Body of pancreas (tissue), 4 donors: ENCODE data around the gene MPV17L2. TPM values are rescaled to one million over a fixed set of nuclear protein-coding genes. Genes with fewer than 3 reads are reported as not detected.
A peak's percentile ranks its signal among the peaks of the same experiment; 100 is the strongest.
"Not testable (repeated sequence)": the region's sequence is repeated elsewhere in the genome, so short reads cannot be mapped to it uniquely, and the experiment has no call there.

ENCODE experiments used
- ATAC-seq: fragments of 150-250 bp; one replicate; pipeline ENCODE4 v1.9.1; 2016
- DNase-seq, 4 donors: peaks; one replicate each; pipeline ENCODE4 v3.0.0-alpha.2; 2019
- H3K27ac ChIP-seq, 4 donors: fragments of 200-600 bp; sonication (generic); 1 replicate in 3 of 4; 2 replicates in 1 of 4; pipeline versions ENCODE4 v1.5.1 to v1.6.1; 2016 to 2019; ENCODE audit warnings: mild to moderate bottlenecking in 1 of 4, mixed read lengths in 1 of 4, moderate library complexity in 1 of 4
- H3K27me3 ChIP-seq, 2 donors: fragments of 200-600 bp; sonication (generic); one replicate each; pipeline ENCODE4 v1.6.0; 2016; ENCODE audit warnings: mild to moderate bottlenecking in 1 of 2
- H3K36me3 ChIP-seq, 2 donors: fragments of 200-600 bp; sonication (generic); replicated peaks in 1 of 2; 2 replicates each; pipeline ENCODE4 v1.5.1; 2016; ENCODE audit warnings: low read depth in 2 of 2; ENCODE audit not compliant: insufficient read depth in 1 of 2
- H3K4me1 ChIP-seq: fragments of 200-600 bp; sonication (generic); one replicate; pipeline ENCODE4 v1.6.0; 2016
- H3K4me3 ChIP-seq, 2 donors: fragments of 200-600 bp; sonication (generic); 1 replicate in 1 of 2; 2 replicates in 1 of 2; pipeline ENCODE4 v1.5.1; 2016 to 2019
- H3K9me3 ChIP-seq, 3 donors: fragments of 200-600 bp; sonication (generic); 1 replicate in 2 of 3; 2 replicates in 1 of 3; pipeline ENCODE4 v1.5.1; 2016
- POLR2A ChIP-seq, 3 donors: fragments of 450-650 bp; IDR thresholded peaks; one replicate each; pipeline ENCODE4 v1.6.1; 2016; ENCODE audit warnings: antibody characterized with exemption in 3 of 3, mild to moderate bottlenecking in 2 of 3
- WGBS, 2 donors: methylation state at CpG; one replicate each; pipeline ENCODE4 v1.1.5; 2017; 5-methylcytosine and 5-hydroxymethylcytosine counted together
- intact Hi-C: fragments of 100-400 bp; cut with DNase I; formaldehyde crosslinking; loops from one replicate; pipeline ENCODE4 v1.15.1; 2023
- total RNA-seq, 2 donors: library from RNA; depleted of rRNA; stranded (reverse); fragments of >200 nt; gene quantifications; one replicate each; pipeline ENCODE4 v1.1.0, GENCODE V29; 2016
- TF ChIP-seq, protein P1 (sequence below), 7 experiments: fragments of 450-650 bp in 4 of 7; fragments of 200-600 bp in 3 of 7; sonication (generic) in 3 of 7; IDR thresholded peaks; one replicate each; pipeline ENCODE4 v1.5.1; 2016 to 2019; ENCODE audit warnings: antibody characterized with exemption in 7 of 7

MPV17L2 gene
- total RNA-seq, 2 donors from 2014 or later = 3.4 to 5.6 TPM

GRCh38 chr19:18208098-18208951 is 15.3 kb downstream of the MPV17L2 start:
- ATAC-seq (no peak), DNase-seq (peak; percentile 20 to 46 (median 38))
- no peak overlapping the region for H3K4me3 ChIP-seq
- intact Hi-C loops = no loop called here
- WGBS, 2 donors = 14 to 18% methylated on average over 10 to 24 of the region's 32 CpGs
- H3K27me3 ChIP-seq = no peaks in the 10 kb centered on the region
- H3K27ac ChIP-seq = no peak overlapping the region
- no peaks in the 10 kb centered on the region for H3K36me3 ChIP-seq
- H3K9me3 ChIP-seq = no peaks in the 10 kb centered on the region
- TF ChIP-seq, protein P1, sequence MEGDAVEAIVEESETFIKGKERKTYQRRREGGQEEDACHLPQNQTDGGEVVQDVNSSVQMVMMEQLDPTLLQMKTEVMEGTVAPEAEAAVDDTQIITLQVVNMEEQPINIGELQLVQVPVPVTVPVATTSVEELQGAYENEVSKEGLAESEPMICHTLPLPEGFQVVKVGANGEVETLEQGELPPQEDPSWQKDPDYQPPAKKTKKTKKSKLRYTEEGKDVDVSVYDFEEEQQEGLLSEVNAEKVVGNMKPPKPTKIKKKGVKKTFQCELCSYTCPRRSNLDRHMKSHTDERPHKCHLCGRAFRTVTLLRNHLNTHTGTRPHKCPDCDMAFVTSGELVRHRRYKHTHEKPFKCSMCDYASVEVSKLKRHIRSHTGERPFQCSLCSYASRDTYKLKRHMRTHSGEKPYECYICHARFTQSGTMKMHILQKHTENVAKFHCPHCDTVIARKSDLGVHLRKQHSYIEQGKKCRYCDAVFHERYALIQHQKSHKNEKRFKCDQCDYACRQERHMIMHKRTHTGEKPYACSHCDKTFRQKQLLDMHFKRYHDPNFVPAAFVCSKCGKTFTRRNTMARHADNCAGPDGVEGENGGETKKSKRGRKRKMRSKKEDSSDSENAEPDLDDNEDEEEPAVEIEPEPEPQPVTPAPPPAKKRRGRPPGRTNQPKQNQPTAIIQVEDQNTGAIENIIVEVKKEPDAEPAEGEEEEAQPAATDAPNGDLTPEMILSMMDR (IDR thresholded peaks at IDR 0.05) = peak; percentile 30 to 65 (median 37)
- TF ChIP-seq POLR2A (IDR thresholded peaks at IDR 0.05) = no peak
- H3K4me1 ChIP-seq = peaks cover 16% of the 10 kb centered on the region

DNA sequence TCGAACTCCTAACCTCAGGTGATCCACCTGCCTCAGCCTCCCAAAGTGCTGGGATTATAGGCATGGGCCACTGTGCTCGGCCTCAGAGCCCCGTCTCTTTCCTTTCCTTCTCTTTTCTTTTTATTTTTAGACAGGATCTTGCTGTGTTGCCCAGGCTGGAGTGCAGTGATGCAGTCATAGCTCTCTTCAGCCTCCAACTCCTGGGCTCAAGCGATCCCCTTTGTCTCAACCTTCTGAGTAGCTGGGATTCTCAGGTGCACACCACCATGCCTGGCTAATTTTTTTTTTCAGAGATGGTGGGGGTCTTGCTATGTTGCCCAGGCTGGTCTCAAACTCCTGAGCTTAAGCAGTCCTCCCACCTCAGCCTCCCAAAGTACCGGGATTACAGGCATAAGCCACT is 16.9 kb downstream of the MPV17L2 start:
- H3K4me1 ChIP-seq, H3K36me3 ChIP-seq, DNase-seq, ATAC-seq, H3K4me3 ChIP-seq, H3K27me3 ChIP-seq, H3K9me3 ChIP-seq, H3K27ac ChIP-seq: not testable (repeated sequence)
- intact Hi-C loops = loop anchor here (5.0 kb wide), 1 partner anchor 42 kb away; no protein-coding TSS in a partner anchor
- 76 to 82% methylated on average over 5 of the region's 5 CpGs for WGBS, 2 donors

- no peaks in the 10 kb centered on the region for H3K27me3 ChIP-seq
- intact Hi-C loops = loop anchor here (5.0 kb wide), 1 partner anchor 41 kb away; no protein-coding TSS in a partner anchor
- no peak overlapping the region for H3K27ac ChIP-seq
- 72 to 76% methylated on average over 6 to 14 of the region's 14 CpGs for WGBS, 2 donors
- ATAC-seq = no peak
- TF ChIP-seq POLR2A (IDR thresholded peaks at IDR 0.05) = no peak
- TF ChIP-seq, protein P1 (IDR thresholded peaks at IDR 0.05) = no peak
- H3K36me3 ChIP-seq = no peaks in the 10 kb centered on the region
- H3K4me1 ChIP-seq = no peaks in the 10 kb centered on the region
- H3K9me3 ChIP-seq = no peaks in the 10 kb centered on the region
- H3K4me3 ChIP-seq = no peak overlapping the region
- no peak for DNase-seq
These were observed 18.7 kb downstream of the MPV17L2 start for GRCh38 chr19:18211683-18212082.

DNA sequence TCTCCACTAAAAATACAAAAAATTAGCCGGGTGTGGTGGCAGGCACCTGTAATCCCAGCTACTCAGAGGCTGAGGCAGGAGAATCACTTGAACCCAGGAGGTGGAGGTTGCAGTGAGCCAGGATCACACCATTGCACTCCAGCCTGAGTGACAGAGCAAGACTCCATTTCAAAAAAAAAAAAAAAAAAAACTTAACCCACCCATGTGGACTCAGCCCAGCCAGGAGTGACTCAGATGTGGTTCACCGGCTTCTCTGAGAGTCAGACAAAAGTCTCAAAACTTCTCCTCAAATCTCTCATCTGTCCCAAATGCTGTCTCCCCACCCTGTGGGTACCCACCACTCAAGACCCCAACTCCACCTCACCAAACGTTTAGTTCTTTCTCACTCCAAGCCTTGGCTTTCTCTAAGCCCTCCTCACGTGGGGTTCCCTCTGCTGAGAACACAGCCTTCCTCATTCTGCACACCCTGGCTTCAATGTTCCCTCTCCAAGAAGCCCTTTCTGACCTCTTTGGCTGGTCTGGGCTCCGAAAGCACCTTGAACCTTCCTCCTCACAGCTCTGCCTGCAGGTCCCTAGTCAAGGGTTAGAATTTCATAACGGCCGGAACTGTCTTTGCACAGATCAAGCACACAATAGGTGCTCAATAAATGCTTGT is 21.9 kb downstream of the MPV17L2 start:
- Histone ChIP-seq H3K36me3 (no peaks in the 10 kb centered on the region), H3K27me3 (no peaks in the 10 kb centered on the region), H3K27ac (no peak overlapping the region), H3K4me3 (no peak overlapping the region), H3K4me1 (no peaks in the 10 kb centered on the region), H3K9me3 (no peaks in the 10 kb centered on the region)
- no peak for TF ChIP-seq POLR2A (IDR thresholded peaks at IDR 0.05)
- TF ChIP-seq, protein P1 (IDR thresholded peaks at IDR 0.05) = no peak
- DNase-seq (no peak), ATAC-seq (no peak)
- intact Hi-C loops = loop anchor here (5.0 kb wide), 1 partner anchor 37 kb away; no protein-coding TSS in a partner anchor
- WGBS, 2 donors = 63 to 72% methylated on average over 7 of the region's 7 CpGs

DNA sequence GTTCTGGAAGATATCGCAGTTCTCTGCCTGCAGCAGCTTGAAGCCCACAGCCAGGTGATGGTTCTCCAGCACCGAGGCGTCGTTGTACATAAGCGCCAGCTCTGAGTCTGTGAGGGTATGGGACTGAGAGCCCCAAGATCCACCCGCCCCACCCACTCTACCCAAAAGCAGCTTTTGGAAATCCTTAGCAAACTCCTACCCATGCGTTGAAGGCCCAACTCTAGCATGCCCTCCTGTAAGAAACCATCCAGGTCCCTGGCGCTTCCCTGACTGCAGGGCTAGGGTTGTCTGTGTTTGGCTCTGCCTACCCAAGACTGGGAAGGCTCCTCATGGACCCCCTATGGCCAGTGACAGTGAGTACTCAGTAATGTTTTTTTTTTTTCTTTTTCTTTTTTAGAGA is 23.8 kb downstream of the MPV17L2 start:
- 91 to 93% methylated on average over 7 to 8 of the region's 8 CpGs for WGBS, 2 donors
- no peaks in the 10 kb centered on the region for H3K4me1 ChIP-seq
- DNase-seq = no peak
- H3K36me3 ChIP-seq = no peaks in the 10 kb centered on the region
- no peaks in the 10 kb centered on the region for H3K27me3 ChIP-seq
- H3K4me3 ChIP-seq = no peak overlapping the region
- H3K9me3 ChIP-seq = no peaks in the 10 kb centered on the region
- ATAC-seq = no peak
- intact Hi-C loops = no loop called here
- no peak overlapping the region for H3K27ac ChIP-seq
- no peak for TF ChIP-seq POLR2A (IDR thresholded peaks at IDR 0.05)
- TF ChIP-seq, protein P1 (IDR thresholded peaks at IDR 0.05) = no peak
